SU-DHL-6 (cell line): ENCODE measurements around the gene CMPK2.
"Not testable (repeated sequence)": the region's sequence is repeated elsewhere in the genome, so short reads cannot be mapped to it uniquely, and the experiment has no call there.

ENCODE experiments used
- H2AFZ ChIP-seq: fragments of 200-600 bp; sonication (generic); 2 replicates; pipeline ENCODE4 v1.6.1; 2014; ENCODE audit warnings: low read depth, mild to moderate bottlenecking, moderate library complexity, mixed read lengths, antibody characterized with exemption, low read length; ENCODE audit not compliant: severe bottlenecking
- H3F3A ChIP-seq: fragments of 200-600 bp; shearing (Covaris generic); 2 replicates; pipeline ENCODE4 v1.6.0; 2016; ENCODE audit warnings: antibody characterized with exemption, mild to moderate bottlenecking; ENCODE audit not compliant: insufficient read depth
- H3K27ac ChIP-seq: fragments of 200-600 bp; sonication (generic); 2 replicates; pipeline ENCODE4 v1.5.1; 2016; ENCODE audit warnings: low read depth, mild to moderate bottlenecking, low read length, moderate library complexity, mixed read lengths
- H3K27me3 ChIP-seq: fragments of 200-600 bp; sonication (generic), shearing (Covaris generic); 2 replicates; pipeline ENCODE4 v1.6.0; 2014; ENCODE audit warnings: mild to moderate bottlenecking, low read length
- H3K36me3 ChIP-seq: fragments of 200-600 bp; sonication (generic); 2 replicates; pipeline ENCODE4 v1.6.1; 2014; ENCODE audit warnings: mild to moderate bottlenecking, low read length, mixed read lengths
- H3K4me2 ChIP-seq: fragments of 300-600, 200-600 bp; shearing (Covaris generic), sonication (generic); 2 replicates; pipeline ENCODE4 v1.6.0; 2014; ENCODE audit warnings: low read length, low read depth, mild to moderate bottlenecking; ENCODE audit not compliant: poor library complexity, severe bottlenecking
- H3K4me3 ChIP-seq: fragments of 200-600 bp; sonication (generic); 2 replicates; pipeline ENCODE4 v1.5.1; 2014; ENCODE audit warnings: antibody characterized with exemption, low read length, mild to moderate bottlenecking, mixed read lengths; ENCODE audit not compliant: insufficient read depth, poor library complexity, severe bottlenecking
- H3K79me2 ChIP-seq: fragments of 200-600 bp; sonication (generic); 2 replicates; pipeline ENCODE4 v1.6.1; 2014; ENCODE audit warnings: mild to moderate bottlenecking, low read length, moderate library complexity; ENCODE audit not compliant: insufficient read depth
- H3K9ac ChIP-seq: fragments of 200-600 bp; sonication (generic); 2 replicates; pipeline ENCODE4 v1.7.0; 2014; ENCODE audit warnings: mild to moderate bottlenecking, low read length
- H3K9me2 ChIP-seq: fragments of 200-600 bp; sonication (generic); replicated peaks from 2 replicates; pipeline ENCODE4 v1.6.1; 2014; ENCODE audit warnings: low read length; ENCODE audit not compliant: insufficient read depth
- H3K9me3 ChIP-seq: fragments of 200-600 bp; sonication (generic); 2 replicates; pipeline ENCODE4 v1.6.1; 2014; ENCODE audit warnings: low read length, mixed read lengths; ENCODE audit not compliant: insufficient read depth
- H4K20me1 ChIP-seq: fragments of 200-600 bp; sonication (generic); 2 replicates; pipeline ENCODE4 v1.6.1; 2014; ENCODE audit warnings: low read depth, mild to moderate bottlenecking, antibody characterized with exemption, low read length, moderate library complexity, mixed read lengths
- CTCF ChIP-seq: fragments of 200-600 bp; sonication (generic); IDR thresholded peaks from one replicate; pipeline ENCODE4 v1.5.1; 2017; ENCODE audit warnings: antibody characterized with exemption, mild to moderate bottlenecking, low read length, moderate library complexity; ENCODE audit not compliant: insufficient read depth, poor library complexity, severe bottlenecking
- EZH2phosphoT487 ChIP-seq: fragments of 200-600 bp; sonication (generic), shearing (Covaris generic); conservative IDR thresholded peaks from 2 replicates; pipeline ENCODE4 v1.6.1; 2018; ENCODE audit warnings: mild to moderate bottlenecking, antibody characterized with exemption, low read length, moderate library complexity, mixed read lengths

Gene CMPK2

GRCh38 chr2:6864923-6865345, 773 bp downstream of the CMPK2 start:
- H3K27ac ChIP-seq = no peak overlapping the region
- H3K9ac ChIP-seq = peak overlapping the region; percentile 57
- H3K4me2 ChIP-seq = peak overlapping the region; percentile 59

GRCh38 chr2:6864231-6864754, 1.4 kb downstream of the CMPK2 start:
- no peaks in the 10 kb centered on the region for H3K9me2 ChIP-seq
- peaks cover 9% of the 10 kb centered on the region; the same call in 1 of the 2 replicates for H3F3A ChIP-seq
- peak overlapping the region; percentile 59 for H3K4me2 ChIP-seq
- TF ChIP-seq EZH2phosphoT487 = no peak
- H2AFZ ChIP-seq = no peak overlapping the region
- H3K27ac ChIP-seq = no peak overlapping the region
- peaks cover 1% of the 10 kb centered on the region; the same call in 1 of the 2 replicates for H3K9me3 ChIP-seq
- H3K4me3 ChIP-seq = peak overlapping the region; percentile 52
- no peaks in the 10 kb centered on the region for H3K79me2 ChIP-seq
- H3K9ac ChIP-seq = peak overlapping the region; percentile 57; the same call in 1 of the 2 replicates
- no peaks in the 10 kb centered on the region for H4K20me1 ChIP-seq
- no peaks in the 10 kb centered on the region; the same call in 1 of the 2 replicates for H3K36me3 ChIP-seq
- no peaks in the 10 kb centered on the region for H3K27me3 ChIP-seq

More at GRCh38 chr2:6864923-6865345, 773 bp downstream of the CMPK2 start:
- H4K20me1 ChIP-seq = no peaks in the 10 kb centered on the region
- H3K36me3 ChIP-seq = no peaks in the 10 kb centered on the region; the same call in 1 of the 2 replicates
- peaks cover 9% of the 10 kb centered on the region; the same call in 1 of the 2 replicates for H3F3A ChIP-seq
- TF ChIP-seq CTCF (no peak), EZH2phosphoT487 (no peak)
- no peaks in the 10 kb centered on the region; the same call in 1 of the 2 replicates for H3K9me3 ChIP-seq
- no peaks in the 10 kb centered on the region for H3K27me3 ChIP-seq
- no peaks in the 10 kb centered on the region for H3K79me2 ChIP-seq
- H3K4me3 ChIP-seq = peak overlapping the region; percentile 52
- peak overlapping the region; percentile 1 for H2AFZ ChIP-seq
- H3K9me2 ChIP-seq = no peaks in the 10 kb centered on the region

DNA sequence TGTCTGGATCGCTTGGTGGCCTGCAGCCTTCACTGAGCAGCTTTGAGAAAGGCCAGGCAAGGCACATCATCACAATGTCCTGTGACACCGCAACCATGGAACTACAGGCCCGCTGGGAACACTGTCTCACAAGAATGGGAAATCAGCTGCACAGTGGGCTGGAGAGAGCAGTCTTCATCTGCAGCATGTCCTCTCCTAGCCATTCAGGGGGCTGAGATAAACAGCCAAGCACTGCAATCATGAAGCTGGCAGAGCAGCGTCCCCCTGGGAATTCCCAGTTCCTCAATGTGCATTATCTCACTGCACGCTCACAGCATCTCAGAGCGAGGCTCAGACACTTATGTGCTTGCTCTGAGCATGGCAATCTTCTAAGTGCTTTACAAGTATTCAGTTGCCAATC, 1.9 kb downstream of the CMPK2 start:
- Histone ChIP-seq H3F3A (peaks cover 9% of the 10 kb centered on the region; the same call in 1 of the 2 replicates), H3K9ac (no peak overlapping the region), H3K27me3 (no peaks in the 10 kb centered on the region), H3K4me2 (no peak overlapping the region), H3K27ac (no peak overlapping the region), H3K9me2 (no peaks in the 10 kb centered on the region), H3K4me3 (no peak overlapping the region), H3K79me2 (no peaks in the 10 kb centered on the region), H2AFZ (no peak overlapping the region), H4K20me1 (no peaks in the 10 kb centered on the region), H3K36me3 (no peaks in the 10 kb centered on the region; the same call in 1 of the 2 replicates), H3K9me3 (peaks cover 6% of the 10 kb centered on the region; the same call in 1 of the 2 replicates)
- TF ChIP-seq CTCF (no peak), EZH2phosphoT487 (no peak)

DNA sequence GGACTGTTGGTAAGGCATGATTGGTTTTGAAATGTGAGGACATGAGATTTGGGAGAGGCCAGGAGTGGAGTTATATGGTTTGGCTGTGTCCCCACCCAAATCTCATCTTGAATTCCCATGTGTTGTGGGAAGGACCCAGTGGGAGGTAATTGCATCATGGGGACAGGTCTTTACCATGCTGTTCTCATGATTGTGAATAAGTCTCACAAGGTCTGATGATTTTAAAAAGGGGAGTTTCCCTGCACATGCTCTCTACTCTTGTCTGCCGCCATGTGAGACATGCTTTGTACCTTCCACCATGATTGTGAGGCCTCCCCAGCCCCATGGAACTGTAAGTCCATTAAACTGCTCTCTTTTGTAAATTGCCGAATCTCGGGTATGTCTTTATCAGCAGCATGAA, 5.4 kb downstream of the CMPK2 start:
- no peaks in the 10 kb centered on the region for H3K27me3 ChIP-seq
- no peak overlapping the region for H3K9ac ChIP-seq
- no peaks in the 10 kb centered on the region for H3K79me2 ChIP-seq
- H4K20me1 ChIP-seq = no peaks in the 10 kb centered on the region
- TF ChIP-seq EZH2phosphoT487 (no peak), CTCF (no peak)
- H2AFZ ChIP-seq = no peak overlapping the region
- no peaks in the 10 kb centered on the region for H3K9me2 ChIP-seq
- H3K27ac ChIP-seq = no peak overlapping the region
- no peaks in the 10 kb centered on the region for H3F3A ChIP-seq
- H3K4me2 ChIP-seq = no peak overlapping the region
- no peaks in the 10 kb centered on the region; the same call in none of the 2 replicates for H3K36me3 ChIP-seq
- no peak overlapping the region for H3K4me3 ChIP-seq
- peaks cover 8% of the 10 kb centered on the region; the same call in 1 of the 2 replicates for H3K9me3 ChIP-seq

GRCh38 chr2:6858466-6859027, 7.2 kb downstream of the CMPK2 start:
- not testable (repeated sequence) for H3K4me2 ChIP-seq, H3K79me2 ChIP-seq, H2AFZ ChIP-seq, H4K20me1 ChIP-seq, H3K27me3 ChIP-seq, H3F3A ChIP-seq, H3K36me3 ChIP-seq, H3K9ac ChIP-seq, H3K9me3 ChIP-seq, H3K4me3 ChIP-seq, H3K9me2 ChIP-seq, H3K27ac ChIP-seq
